GM21576 (cell line): ENCODE measurements around the gene ACSM3.
"Not testable (repeated sequence)": the region's sequence is repeated elsewhere in the genome, so short reads cannot be mapped to it uniquely, and the experiment has no call there.

Source experiments
- ATAC-seq: cut with Tn5 transposase; IDR thresholded peaks from one replicate; pipeline ENCODE4 v1.9.1; 2021; ENCODE audit warnings: mild to moderate bottlenecking, moderate library complexity; ENCODE audit not compliant: unreplicated experiment

Gene ACSM3

DNA sequence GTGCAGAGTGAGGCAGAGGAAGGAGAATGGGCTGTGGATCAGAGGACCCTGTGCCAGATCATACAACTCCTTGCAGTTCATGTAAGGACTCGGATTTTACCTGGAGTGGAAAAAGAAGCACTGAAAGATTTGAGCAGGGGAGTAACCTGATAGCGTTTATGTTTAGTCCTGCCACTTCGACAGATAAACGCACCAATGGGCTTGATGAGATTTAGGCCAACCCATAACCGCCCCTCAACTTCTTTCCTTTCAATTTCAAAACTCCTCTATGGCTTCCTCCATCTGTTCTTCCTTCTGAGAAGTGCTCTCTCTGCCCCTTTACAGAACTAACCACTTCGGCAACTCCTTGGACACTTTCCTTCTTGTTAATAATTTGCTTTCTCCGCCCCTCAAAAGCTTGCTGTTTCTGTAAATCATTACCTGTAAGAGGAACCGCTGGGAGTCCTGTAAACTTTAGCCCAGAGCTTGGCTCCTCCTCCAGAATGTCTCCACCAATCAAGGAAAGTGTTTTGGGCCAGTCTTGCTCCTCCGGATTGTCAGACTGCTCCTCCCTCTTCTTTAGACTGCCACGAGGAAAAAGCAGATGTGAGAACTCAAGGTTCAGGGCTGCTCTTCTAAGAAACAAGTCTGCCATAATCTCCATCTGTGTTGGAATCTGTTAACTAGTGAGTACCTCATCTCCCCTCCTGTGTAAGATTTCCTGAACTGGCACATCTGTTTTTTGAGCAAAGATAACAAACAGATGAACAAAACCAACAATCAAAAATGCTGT, at the start of gene ACSM3:
Gene ACSM3, plus strand, starts transcription at position 554 of the 772 bp plus-strand sequence. CDS start 6,021 bp downstream, outside the sequence.
- ATAC-seq: peak; percentile 98

- not testable (repeated sequence) for ATAC-seq
These were observed 46.1 kb upstream of the ACSM3 start for GRCh38 chr16:20717718-20718117.

DNA sequence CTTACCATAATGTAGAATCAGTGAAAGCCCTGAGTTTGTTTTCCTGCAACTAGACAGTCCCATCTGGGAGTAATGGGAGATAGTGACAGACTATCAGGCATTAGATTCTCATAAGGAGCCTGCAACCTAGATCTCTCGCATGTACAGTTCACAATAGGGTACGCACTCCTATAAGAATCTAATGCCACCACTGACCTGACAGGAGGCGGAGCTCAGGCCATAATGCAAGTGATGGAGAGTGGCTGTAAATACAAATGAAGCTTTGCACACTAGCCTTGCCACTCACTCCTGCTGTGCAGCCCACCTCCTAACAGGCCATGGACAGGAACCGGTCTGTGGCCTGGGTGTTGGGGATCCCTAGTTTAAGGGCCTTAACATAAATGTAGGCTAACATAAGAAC, 43.6 kb upstream of the ACSM3 start:
- no peak for ATAC-seq

DNA sequence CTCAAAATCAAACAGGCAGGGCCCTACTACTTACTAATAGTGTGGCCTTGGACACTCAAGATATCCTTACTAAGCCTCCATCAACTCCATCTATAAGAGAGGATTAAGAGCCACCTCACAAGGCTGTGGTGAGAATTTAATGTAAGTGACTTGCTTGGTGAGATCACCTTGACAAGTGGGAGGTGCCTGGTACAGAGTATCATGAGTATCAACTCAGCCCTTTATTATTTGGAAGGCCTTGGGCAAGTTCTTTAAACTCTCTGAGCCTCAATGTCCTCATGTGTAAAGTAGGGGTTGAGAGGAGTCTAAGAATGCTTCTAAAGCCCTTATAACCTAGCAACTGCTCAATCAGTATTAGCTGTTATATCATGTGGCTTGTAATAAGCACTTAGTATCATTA, 37.2 kb upstream of the ACSM3 start:
- ATAC-seq: no peak

GRCh38 chr16:20727181-20727580, 36.6 kb upstream of the ACSM3 start:
- ATAC-seq: no peak

DNA sequence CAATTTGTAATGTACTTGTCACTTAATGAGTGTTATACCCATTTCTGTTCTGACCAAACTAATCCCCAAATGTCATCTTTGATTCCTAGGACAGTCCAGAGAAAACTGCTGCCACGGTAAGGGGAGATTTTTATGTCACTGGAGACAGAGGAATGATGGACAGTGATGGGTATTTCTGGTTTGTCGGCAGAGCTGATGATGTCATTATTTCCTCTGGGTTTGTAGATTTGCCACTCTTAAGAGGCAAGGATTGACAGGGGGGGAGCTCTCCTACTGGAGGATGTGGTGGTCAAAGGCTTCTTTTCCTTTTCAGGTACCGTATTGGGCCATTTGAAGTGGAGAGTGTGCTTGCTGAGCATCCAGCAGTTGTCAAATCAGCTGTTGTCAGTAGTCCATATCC, 34.7 kb upstream of the ACSM3 start:
- ATAC-seq: no peak

GRCh38 chr16:20734056-20734455, 29.8 kb upstream of the ACSM3 start:
- no peak for ATAC-seq

DNA sequence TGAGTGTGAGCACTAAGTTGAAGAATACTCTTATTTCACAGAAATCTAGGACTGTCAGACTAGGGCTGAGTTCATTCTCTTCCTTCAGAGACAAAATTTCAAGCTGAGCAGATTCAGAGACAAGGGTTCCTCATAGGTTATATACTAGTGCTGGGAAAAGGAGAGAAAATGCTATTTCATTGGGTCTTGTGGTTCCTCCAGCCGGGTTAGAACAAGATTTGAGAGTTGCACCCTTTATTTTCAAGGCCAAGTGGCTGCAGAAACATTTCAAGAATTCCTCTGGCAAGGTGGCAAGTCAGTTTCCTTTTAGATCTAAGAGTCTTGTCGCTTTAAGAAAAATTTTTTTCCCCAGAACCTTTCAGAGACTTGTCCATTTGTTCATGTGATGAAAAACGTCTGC, 29.0 kb upstream of the ACSM3 start:
- no peak for ATAC-seq

- no peak for ATAC-seq
These were observed 28.3 kb upstream of the ACSM3 start for GRCh38 chr16:20735490-20735889.

- ATAC-seq: no peak
These were observed 23.6 kb upstream of the ACSM3 start for GRCh38 chr16:20740007-20740883.

GRCh38 chr16:20740901-20741521, 22.8 kb upstream of the ACSM3 start:
- peak; percentile 80 for ATAC-seq

DNA sequence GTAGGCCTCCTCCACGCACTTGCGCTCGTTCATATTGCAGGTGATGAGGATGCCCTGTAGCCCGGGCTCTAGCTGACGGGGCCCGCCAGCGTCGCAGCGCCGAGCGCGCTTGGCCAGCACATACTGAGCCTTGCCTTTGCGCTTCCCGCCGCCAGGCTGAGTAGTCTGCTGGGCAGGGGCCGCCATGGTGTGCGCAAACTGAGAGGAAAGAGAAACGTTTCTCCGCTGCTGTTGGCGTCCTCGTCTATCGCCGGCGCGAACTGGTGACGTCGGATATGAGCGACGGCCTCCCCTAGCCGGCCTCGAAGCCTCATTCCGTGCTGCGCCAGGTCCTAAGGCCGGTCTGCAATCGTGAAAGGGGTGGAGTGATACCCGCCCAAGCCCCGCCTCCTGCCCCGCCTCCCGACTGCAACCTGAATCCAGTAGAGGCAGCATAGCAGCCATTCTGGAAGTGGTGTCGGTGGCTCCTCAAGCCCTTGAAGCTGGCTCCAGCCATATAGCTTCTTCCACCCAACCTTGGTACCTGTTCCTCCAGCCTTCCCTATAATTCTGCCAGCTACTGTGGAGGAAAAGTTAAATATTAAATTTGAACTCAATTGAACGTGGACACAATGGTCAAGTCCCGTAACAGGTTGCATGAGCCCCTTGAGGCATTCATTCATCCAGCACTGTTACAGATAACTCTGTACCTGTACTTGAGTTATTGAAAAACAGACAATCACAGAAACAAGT, 22.1 kb upstream of the ACSM3 start, which contains the start of gene THUMPD1:
Gene THUMPD1, minus strand, starts transcription at position 265 of the 732 bp plus-strand sequence. Its CDS starts 79 bp downstream, at position 186.
- peak; percentile 81 for ATAC-seq

GRCh38 chr16:20743591-20743990, 20.2 kb upstream of the ACSM3 start:
- ATAC-seq: no peak

DNA sequence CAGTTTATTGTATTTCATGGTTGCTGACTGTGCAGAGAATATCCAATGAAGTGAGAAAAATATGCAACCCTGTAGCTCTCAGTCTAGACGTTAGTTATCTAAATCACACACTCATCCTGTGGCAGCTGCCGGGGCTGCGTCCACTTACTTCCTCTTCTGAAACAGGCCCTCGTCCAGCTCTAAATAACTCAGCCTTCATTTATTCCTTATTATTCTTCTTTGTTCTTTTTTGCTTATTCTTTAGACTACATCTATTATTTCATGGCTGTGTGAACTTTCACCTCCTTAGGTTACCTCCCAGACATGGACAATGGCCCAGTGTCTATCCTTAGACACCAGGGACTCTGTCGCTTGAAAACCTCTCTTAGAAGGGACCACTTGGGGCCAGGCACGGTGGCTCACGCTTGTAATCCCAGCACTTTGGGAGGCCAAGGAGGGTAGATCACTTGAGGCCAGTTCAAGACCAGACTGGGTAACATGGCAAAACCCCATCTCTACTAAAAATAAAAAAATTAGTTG, 18.8 kb upstream of the ACSM3 start:
- no peak for ATAC-seq

DNA sequence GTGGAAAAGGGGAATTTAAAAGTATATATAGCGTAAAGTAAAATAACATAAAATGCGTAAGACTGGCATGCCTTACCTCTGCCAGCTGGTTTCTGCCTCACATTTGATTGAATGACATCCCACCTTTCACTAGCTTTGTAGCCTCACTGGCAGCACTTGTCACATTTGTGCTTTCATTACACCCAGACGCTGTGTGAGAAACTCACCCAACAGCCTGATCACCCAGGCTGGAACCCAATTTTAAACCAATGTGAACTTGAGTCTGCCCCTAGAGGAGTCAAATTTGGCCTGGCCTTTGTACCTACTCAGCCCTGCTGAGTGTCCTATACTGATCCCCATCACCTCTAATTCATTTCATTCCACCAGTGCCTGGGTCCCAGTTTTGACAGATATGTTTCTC, 17.4 kb upstream of the ACSM3 start:
- no peak for ATAC-seq

DNA sequence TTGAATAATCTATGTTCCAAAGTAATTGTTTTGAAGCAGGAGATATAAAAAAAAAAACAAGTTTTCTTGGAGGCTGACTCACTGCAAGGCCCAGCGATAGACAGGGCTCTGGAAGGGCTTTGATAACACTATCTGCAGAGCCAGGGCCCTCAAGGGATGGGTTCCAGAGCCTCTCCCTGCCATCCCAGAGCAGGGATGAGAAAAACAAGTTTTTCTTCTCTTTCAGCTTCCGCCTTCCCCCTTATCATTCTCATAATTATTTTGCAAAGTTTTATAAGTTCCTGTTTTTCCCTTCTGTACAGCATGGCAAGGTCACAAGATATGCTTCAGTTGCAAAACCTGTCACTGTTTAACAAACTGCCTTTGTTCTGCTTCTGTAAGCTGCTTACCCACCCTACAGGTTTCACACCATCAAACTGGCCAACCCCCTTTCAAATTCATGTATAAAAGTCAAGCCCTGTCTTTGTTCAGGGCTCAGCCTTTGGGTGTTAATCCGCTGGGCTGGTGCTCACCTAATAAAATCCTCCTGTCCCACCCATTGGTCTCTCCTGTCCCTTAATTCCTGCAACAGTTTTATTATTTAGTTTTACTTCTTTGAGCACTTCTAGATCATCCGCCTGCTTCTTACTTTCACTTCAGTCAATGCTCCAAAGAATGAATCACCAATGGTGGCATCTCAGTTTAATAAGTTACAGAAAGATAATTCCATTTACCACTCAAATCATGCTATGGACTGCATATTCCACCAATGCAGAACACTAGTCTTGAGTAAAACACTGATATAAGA, 16.6 kb upstream of the ACSM3 start:
- ATAC-seq: no peak

DNA sequence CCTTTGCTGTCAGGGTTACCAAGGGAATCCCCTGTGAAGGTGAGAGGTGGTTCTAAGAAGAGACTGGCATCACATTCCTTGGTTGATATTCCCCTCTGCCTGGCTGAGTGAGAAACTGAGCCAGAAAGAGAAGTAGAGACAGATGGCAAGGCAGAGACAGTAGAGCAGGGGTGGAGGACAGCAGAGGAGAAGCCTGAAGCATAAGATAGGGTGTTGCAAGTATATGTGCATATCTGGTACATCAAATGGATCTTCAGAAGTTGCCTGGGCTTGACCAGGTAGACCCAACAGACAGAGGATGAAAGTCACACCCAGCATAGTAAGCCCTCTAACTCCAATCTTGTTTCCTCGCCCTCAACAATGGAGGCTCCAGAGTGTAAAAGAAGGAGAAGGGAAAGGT, 14.3 kb upstream of the ACSM3 start:
- no peak for ATAC-seq

- ATAC-seq: no peak
These were observed 13.3 kb upstream of the ACSM3 start for GRCh38 chr16:20750558-20750957.

- no peak for ATAC-seq
These were observed 10.1 kb upstream of the ACSM3 start for GRCh38 chr16:20753727-20754126.

- no peak for ATAC-seq
These were observed 8.6 kb upstream of the ACSM3 start for GRCh38 chr16:20755238-20755637.
